ENCODE results near the gene ZFTA.
"Not testable (repeated sequence)": the region's sequence is repeated elsewhere in the genome, so short reads cannot be mapped to it uniquely, and the experiment has no call there.

Gene ZFTA

DNA sequence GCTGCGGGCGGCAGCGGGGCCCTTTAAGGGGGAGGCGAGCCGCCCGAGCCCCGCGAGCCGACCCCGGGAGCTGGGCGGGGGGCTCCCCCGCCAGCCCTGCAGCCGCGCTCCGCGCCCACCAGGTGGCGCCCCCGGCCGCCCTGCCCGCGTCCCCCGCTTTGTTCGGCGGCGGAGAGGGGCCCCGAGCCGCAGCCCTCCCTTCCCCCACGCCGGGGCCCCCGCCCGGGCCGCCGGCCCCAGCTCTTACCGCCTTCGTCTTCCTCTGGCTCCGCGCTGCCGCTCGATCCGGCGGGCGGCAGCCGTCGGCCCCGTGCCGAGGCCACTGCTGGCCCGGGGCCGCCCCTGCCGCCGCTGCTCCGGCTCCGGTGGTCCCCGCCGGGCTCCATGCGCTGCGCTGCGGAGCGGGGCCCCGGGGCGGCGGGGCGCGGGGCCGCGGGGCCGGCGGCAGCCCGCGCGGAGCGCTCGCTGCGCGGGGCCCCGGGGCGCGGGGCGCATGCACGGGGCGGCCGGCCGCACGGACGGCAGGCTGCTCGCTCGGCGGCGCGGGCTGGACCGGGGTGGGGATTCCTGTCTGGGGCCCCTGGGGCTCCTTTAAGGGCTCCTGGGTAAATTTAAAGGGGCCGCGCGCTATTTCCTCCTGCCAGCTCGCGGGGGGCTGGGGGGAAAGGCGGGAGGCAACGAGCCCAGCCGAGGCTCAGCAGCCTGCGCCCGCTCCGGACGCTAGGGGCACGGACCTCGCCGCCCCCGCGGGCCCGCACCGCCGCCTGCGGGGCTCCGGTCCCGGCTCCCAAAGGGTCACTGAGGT, at the start of gene ZFTA:
ZFTA (minus strand) TSS at position 539 of the 805 bp plus-strand sequence; CDS start at position 386, 153 bp downstream.
- peak; percentile 44 to 54 for DNase-seq

- DNase-seq, result no peak
Measured at GRCh38 chr11:63817758-63818498, 49.4 kb upstream of the ZFTA start.

DNA sequence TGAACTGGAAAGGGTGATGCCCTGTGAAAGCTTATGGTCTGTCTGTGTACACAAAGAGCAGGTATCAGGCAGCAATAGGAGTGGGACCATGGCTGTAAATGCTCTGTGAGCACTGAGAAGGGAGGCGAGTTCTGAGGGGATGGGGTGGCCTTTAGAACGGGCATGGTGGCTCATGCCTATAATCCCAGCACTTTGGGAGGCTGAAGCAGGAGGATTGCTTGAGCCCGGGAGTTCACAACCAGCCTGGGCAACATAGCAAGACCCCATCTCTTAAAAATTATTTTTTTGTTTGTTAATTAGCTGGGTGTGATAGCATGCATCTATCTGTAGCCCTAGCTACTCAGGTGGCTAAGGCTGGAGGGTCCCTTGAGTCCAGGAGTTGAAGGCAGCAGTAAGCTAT, 48.2 kb upstream of the ZFTA start:
- DNase-seq, result no peak

DNA sequence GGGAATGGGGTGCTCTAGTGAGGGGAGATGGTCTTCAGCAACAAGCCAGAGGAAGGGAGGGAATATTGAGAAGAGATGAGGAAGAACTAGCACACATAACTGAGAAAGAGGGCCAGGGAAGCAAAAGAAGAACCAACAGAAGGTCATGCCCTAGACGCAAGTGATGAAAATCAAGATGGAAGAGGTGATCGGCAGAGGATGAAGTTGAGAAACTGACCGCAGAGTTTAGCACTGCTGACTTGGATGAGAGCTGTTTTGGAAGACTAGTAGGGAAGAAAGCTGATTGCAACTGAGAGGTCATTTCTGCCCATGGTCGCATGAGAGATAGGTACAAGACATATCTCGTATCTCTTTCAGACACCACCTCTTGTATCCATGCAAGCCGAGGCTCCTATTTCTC, 47.6 kb upstream of the ZFTA start:
- DNase-seq, result no peak

DNA sequence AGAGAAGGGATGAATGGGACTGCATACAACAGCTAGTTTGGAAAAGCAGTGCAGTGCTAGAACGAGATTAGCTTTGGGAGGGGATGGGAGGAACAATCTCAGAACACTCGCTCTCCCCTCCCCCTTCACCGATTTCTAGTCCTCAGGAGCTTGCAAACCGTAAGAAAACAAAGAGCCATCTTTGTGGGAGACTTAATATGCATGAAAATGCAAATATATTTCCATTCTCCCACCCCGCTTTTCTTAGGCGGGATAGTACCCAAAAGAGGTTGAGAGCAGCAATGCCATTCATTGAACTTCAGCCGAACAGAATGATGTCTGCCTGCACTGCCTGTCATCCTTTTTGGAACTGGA, 45.8 kb upstream of the ZFTA start:
- no peak for DNase-seq

DNA sequence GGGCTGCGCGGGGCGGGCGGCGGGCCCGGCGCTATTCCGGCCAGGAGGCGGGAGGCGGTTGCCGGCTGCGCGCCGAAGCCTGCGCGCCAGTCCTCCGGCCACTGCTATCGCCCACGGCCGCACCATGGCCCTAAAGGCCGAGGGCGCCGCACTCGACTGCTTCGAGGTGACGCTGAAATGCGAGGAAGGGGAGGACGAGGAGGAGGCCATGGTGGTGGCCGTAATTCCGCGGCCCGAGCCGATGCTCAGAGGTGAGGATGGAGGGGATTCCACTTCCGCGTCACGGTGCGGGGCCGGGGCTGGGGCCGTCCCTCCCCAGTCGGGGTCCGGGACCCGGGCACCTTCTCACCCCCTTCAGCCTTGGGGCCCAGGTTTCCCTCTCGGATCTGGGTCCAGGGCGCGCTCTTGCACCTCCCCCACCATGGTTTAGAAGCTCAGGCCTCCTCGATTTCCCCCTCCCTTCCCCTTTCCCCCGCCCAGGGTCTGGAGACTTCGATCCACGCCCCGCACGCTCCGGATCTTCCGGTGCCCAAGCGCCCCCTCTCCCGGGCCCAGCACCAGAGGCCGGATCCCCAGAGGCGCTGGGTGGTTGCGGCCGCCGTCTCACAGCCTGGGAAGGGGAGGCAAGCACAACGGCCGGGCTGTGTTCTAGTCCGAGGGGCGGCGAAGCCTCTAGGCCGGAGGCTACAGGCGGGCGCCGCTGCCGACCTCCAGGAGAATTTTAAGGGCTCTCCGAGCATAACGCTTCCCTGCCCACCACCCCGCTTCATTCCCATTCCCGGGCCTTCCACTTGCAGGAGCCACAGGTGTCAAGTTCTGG, 45.2 kb upstream of the ZFTA start:
- peak; percentile 37 to 59 for DNase-seq

DNA sequence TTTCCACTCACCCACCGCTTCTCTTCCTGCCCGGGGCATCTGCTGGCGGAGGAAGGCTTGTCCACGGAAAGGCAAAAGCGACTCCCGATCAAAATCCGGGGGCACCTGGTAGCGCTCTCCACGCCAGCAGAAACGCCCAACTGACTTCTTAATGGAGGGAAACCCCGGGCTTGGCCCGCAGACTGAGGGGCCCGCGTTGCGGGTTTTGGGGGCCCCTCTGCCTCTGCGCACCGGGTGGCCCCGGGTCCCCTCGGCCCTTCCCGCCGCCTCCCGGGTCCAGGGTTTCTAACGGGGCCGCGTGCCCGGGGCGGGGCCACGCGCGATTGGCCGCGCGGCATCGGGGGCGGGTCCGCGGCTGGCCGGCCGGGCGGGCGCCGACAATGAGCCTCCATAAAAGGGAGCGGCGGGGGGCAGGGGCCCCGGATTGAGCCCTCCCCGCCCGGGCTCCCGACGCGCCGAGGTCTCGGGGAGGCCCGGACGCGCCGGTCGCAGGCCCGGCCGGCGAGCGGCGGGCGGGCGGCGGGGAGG, 44.5 kb upstream of the ZFTA start, which contains the start of gene SPINDOC:
SPINDOC (plus strand) TSS at position 422 of the 528 bp plus-strand sequence. CDS start 231 bp downstream, outside the sequence.
- DNase-seq, result peak; percentile 79 to 87

DNA sequence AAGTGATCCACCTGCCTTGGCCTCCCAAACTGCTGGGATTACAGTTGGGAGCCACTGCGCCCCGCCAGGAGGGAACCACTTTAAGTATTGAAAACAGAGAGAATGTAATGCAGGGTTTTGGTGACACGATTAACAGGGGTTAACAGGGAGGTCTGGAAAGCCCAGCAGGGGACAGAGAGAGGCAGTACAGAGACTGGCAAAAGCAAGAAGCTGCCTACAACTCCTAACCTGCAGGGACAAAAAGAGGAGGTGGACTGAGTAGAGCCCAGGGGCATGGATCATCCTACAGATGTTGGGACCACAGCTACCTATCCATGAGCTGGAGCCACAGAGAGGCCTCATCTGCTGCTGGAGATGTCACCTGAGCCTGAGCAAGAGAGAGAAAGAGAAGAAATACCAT, 42.9 kb upstream of the ZFTA start:
- no peak for DNase-seq

DNA sequence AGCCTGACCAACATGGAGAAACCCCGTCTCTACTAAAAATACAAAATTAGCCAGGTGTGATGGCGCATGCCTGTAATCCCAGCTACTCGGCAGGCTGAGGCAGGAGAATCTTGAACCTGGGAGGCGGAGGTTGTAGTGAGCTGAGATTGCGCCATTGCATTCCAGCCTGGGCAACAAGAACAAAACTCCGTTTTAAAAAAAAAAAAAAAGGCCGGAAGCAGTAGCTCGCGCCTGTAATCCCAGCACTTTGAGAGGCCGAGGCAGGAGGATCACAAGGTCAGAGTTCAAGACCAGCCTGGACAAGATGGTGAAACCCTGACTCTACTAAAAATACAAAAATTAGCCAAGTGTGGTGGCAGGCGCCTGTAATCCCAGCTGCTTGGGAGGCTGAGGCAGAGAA, 41.8 kb upstream of the ZFTA start:
- not testable (repeated sequence) for DNase-seq

DNA sequence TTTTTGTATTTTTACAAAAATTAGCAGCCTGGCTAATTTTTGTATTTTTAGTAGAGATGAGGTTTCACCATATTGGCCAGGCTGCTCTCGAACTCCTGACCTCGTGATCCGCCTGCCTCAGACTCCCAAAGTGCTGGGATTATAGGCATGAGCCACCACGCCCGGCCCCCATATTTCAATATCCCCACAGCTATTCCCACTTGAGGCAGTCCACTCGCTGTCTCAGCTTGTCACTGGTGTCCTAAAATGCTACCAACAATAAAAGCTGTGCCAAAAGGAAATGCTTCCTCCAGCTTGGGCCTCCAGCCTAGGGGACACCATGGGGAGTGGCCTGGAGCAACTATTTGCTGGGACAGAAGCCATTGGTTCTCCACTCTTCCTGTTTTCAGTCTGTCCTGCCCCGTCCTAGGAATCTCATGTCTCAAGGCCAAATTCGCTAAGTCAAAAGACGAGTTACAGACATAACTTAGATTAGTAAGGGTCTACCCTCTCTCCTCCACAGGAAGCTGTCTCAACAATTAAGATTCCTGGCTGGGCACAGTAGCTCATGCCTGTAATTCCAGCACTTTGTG, 37.4 kb upstream of the ZFTA start:
- DNase-seq, result no peak

GRCh38 chr11:63804259-63804658, 35.7 kb upstream of the ZFTA start:
- DNase-seq, result no peak

DNA sequence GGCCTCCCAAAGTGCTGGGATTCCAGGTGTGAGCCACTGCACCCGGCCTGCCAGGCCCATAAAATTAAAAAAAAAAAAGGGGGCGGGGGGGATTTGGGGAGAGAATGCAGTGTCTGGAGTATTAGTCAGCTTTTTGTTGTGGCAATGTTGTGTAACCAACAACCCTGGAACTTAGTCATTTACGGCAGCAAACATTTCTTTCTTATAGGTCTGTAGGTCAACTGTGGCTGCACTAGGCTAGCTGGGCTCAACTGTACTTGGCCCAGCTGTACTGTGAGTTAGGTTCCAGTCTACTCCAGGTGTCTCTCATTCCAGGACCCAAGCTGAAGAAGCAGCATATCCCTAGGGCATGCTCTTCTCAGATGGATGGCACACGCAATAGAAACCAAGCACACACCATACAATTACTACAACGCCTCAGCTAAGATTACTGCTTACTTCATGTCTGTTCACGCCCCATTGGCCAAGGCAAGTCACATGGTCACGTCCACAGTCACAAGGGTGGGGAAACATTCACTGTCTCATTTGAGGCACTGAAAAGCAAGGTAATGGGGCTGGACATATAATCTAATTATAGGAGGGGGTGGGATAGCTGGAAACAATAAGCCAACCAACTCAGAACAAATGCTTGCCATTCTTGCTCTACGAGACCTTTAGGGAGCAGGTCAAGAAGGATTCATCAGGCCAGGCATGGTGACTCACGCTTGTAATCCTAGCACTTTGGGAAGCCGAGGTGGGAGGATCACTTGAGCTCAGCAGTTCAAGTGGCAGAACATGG, 34.3 kb upstream of the ZFTA start:
- DNase-seq, result no peak

DNA sequence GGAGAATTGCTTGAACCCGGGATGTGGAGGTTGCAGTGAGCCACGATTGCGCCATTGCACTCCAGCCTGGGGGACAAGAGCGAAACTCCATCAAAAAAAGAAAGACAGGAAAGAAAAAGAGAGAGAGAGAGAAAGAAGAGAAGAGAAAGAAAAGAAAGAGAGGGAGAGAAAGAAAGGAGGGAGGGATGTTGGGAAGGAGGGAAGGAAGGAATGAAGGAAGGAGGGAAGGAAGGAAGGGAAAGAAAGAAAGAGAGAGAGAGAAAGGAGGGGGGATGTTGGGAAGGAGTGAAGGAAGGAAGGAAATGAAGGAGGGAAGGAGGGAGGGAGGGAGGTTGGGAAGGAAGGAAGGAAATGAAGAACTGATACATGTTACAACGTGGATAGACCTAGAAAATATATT, 32.3 kb upstream of the ZFTA start:
- DNase-seq, result no peak

GRCh38 chr11:63795066-63795465, 26.5 kb upstream of the ZFTA start:
- no peak for DNase-seq

GRCh38 chr11:63793161-63793560, 24.6 kb upstream of the ZFTA start:
- DNase-seq, result no peak

DNA sequence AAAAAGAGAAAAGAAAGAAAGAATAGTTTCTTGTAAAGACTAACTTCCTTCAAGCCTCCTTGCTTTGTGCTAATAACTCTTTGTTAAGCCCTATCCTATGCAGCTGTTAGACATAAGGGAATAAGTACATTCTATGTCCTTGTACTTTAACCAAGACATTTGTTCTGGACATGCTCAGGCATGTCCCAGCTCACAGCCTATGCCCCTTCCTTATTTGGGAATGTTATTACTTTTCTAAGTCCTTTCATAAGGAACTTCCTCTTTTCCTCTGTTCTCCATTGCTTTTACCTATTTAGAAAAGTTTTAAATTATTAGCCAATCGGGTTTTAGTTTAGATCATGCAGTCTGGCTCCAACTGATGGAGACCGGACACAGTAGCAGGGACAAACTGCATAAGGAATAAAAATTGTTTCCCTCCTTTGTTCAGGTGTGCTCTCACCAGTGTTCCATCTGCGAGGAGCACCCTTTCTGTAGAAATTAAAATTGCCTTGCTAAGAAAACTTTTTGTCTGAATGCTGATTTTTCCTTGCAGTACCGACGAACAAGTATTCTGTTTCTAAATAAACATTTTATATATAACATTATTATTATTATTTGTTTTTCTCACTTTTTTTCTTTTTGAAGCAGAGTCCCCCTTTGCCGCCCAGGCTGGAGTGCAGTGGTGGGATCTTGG, 23.1 kb upstream of the ZFTA start:
- DNase-seq, result no peak

DNA sequence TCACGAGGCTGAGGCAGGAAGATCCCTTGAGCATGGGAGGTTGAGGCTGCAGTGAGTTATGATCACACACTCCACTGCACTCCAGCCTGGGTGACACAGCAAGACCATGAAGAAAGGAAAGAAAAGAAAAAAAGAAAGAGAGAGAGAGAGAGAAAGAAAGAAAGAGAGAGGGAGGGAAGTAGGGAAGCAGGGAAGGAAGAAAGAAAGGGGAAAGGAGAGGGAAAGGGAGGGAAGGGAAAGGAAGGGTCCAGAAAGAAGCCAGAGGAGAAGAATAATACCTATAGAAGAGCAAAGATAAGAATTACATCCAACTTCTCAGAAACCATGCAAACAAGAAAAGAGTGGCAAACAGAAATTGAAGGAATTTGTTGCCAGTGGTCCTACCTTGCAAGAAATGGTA, 17.2 kb upstream of the ZFTA start:
- no peak for DNase-seq

GRCh38 chr11:63783925-63784592, 15.5 kb upstream of the ZFTA start:
- no peak for DNase-seq

- no peak for DNase-seq
Measured at GRCh38 chr11:63782749-63783148, 14.2 kb upstream of the ZFTA start.

DNA sequence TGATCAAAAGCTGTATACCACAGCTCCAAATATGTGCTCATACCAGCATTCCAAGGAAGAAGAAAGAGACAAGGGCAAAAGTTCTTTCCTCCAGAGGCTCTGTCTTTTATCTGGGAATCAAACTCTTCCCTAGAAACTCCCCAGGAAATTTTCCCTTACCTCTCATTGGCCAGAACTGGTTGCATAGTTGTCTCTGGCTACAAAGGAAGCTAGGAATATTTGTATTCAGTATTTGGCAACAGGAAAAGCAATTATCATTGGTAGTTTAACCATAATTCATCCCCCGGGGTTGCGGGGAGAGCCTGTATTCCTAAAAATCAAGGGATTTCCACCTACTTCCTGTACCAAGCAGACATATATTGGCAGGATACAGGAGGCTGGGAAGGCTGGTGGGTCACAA, 10.5 kb upstream of the ZFTA start:
- DNase-seq, result peak in 1 of 2 experiments; percentile 25

GRCh38 chr11:63775191-63775590, 6.6 kb upstream of the ZFTA start:
- DNase-seq, result no peak
